Measurements from ENCODE around the gene SMPDL3A.

GRCh38 chr6:122799916-122800686 is 11.0 kb downstream of the SMPDL3A start:
- no peak for TF ChIP-seq EZH2 (IDR thresholded peaks at IDR 0.05)
- TF ChIP-seq FOXP2 (optimal IDR thresholded peaks at IDR 0.05; ENCODE audit: control extremely low read depth, extremely low read length, insufficient read depth): no peak
- no peak for TF ChIP-seq POLR2AphosphoS5 (IDR thresholded peaks at IDR 0.05; ENCODE audit: borderline replicate concordance, low read depth, low read length)

Measured in SK-N-MC (cell line).